ENCODE measurements around the gene DPCD. TPM values are rescaled to one million over a fixed set of nuclear protein-coding genes. Genes with fewer than 3 reads are reported as not detected.

DPCD gene
- total RNA-seq, 5 donors from 2014 or later (not counting 1 experiment from before 2014, with no cell fraction given) = 0.35 to 1.2 (median 0.97) TPM; not detected in 1

DNA sequence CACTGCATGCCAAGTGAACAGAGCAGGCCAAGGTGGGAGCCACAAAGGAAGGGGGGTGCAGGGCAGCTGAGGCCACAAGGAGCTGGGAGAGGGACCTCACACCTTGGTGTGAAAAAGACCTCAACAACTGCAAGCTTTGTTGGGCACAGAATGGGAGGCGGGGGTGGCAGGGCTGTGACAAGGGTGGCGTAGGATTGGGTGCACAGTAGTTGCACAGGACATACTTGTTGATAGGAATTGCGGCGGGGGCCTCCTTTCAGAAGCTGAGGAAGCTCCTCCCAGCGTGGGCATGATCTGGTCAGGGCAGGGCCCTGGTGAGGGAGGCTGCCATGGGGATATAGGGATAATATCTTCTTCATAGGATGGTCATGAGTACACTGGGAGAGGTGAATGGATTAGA lies 25.9 kb upstream of the DPCD start:
- no peak for DNase-seq
- 93% methylated on average over 4 of the region's 5 CpGs for WGBS (ENCODE audit: insufficient coverage)
- CTCF ChIA-PET = no interaction called here
- POLR2A ChIA-PET = no interaction called here
- ATAC-seq (replicated peaks in 1 of 4) = no peak
- Histone ChIP-seq H3K36me3 (ENCODE audit: control insufficient read depth in 2 of 2, extremely low read depth in 1 of 2, insufficient read depth in 1 of 2, low read length in 1 of 2) (no peaks in the 10 kb centered on the region), H3K4me3 (ENCODE audit: control insufficient read depth in 1 of 2, extremely low read depth in 1 of 2, low read length in 1 of 2) (no peak overlapping the region), H3K27me3 (replicated peaks in 1 of 2; ENCODE audit: control insufficient read depth in 2 of 2, extremely low read depth in 1 of 2, insufficient read depth in 2 of 2, low read length in 1 of 2) (peaks cover 7 to 53% of the 10 kb centered on the region in 2 experiments), H3K4me1 (ENCODE audit: control insufficient read depth in 1 of 2, extremely low read depth in 1 of 2, insufficient read depth in 2 of 2, low read length in 2 of 2) (peaks cover 0 to 22% of the 10 kb centered on the region in 2 experiments), H3K9me3 (no peaks in the 10 kb centered on the region), H3K27ac (ENCODE audit: low read length) (no peak overlapping the region)
- Mint-ChIP-seq H3K9me3 (no peaks in the 10 kb centered on the region), H3K4me1 (peaks cover 23 to 31% (median 26%) of the 10 kb centered on the region in 3 donors), H3K27me3 (peaks cover 30 to 38% of the 10 kb centered on the region in 2 donors), H3K4me3 (no peak overlapping the region), H3K36me3 (no peaks in the 10 kb centered on the region), H3K27ac (no peak overlapping the region)

DNA sequence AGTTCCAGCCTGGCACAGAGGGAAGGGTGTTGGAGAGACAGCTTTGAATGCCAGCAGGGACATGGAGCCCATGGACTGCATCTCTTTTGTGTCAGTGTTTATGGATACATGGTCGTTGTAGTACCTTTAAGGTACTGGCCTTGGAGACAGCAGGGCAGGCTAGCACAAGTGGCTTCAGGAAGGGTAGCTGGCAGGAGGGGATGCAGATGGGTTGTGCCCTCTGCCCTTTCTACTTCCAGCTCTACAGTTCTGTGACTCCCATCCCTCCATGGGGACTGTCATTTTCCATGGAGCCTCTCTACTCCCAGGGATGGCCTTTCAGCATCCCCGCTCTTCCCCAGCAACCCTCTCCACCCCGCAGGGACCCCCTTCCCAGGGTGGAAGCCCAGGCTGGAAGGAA lies 25.1 kb upstream of the DPCD start:
- POLR2A ChIA-PET = no interaction called here
- WGBS (ENCODE audit: insufficient coverage) = 0% methylated on average over 1 of the region's 3 CpGs
- Histone ChIP-seq H3K9me3 (no peaks in the 10 kb centered on the region), H3K4me3 (ENCODE audit: control insufficient read depth in 1 of 2, extremely low read depth in 1 of 2, low read length in 1 of 2) (no peak overlapping the region), H3K4me1 (ENCODE audit: control insufficient read depth in 1 of 2, extremely low read depth in 1 of 2, insufficient read depth in 2 of 2, low read length in 2 of 2) (peaks cover 0 to 18% of the 10 kb centered on the region in 2 experiments), H3K36me3 (ENCODE audit: control insufficient read depth in 2 of 2, extremely low read depth in 1 of 2, insufficient read depth in 1 of 2, low read length in 1 of 2) (no peaks in the 10 kb centered on the region), H3K27ac (ENCODE audit: low read length) (no peak overlapping the region), H3K27me3 (replicated peaks in 1 of 2; ENCODE audit: control insufficient read depth in 2 of 2, extremely low read depth in 1 of 2, insufficient read depth in 2 of 2, low read length in 1 of 2) (peaks cover 10 to 59% of the 10 kb centered on the region in 2 experiments)
- ATAC-seq (replicated peaks in 1 of 4) (no peak), DNase-seq (no peak)
- Mint-ChIP-seq H3K9me3 (no peaks in the 10 kb centered on the region), H3K4me1 (peaks cover 15 to 25% (median 19%) of the 10 kb centered on the region in 3 donors), H3K4me3 (no peak overlapping the region), H3K36me3 (no peaks in the 10 kb centered on the region), H3K27me3 (peaks cover 38 to 45% of the 10 kb centered on the region in 2 donors), H3K27ac (no peak overlapping the region)
- CTCF ChIA-PET = no interaction called here

DNA sequence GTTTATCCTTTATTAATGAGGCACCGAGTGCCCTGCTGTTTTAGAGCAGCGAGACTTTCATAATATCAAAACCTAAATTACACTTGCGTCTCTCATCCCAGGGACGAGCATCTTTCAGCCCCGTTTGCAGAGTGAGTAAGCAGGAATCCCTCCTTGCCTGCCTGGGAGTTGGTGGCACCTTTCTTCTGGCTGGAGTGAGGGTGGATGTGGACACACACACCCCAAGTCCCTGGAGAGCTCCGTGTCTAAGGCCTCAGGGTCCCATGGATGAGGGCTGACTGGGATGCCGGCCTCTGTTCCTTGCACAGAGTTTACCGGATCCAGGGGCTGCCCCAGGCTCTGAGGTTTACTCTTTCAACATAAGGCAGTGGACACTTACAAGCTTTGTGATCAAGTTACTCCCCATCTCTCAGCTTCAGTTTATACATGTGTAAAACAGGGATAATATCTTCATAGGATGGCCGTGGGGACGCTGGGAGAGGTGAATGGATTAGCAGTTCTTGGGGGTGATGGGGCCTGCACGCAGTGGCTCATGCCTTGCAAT lies 24.6 kb upstream of the DPCD start:
- peaks cover 0 to 12% of the 10 kb centered on the region in 2 experiments for H3K4me1 ChIP-seq (ENCODE audit: control insufficient read depth in 1 of 2, extremely low read depth in 1 of 2, insufficient read depth in 2 of 2, low read length in 2 of 2)
- 93% methylated on average over 3 of the region's 11 CpGs for WGBS (ENCODE audit: insufficient coverage)
- no peak overlapping the region for H3K4me3 Mint-ChIP-seq
- no peak overlapping the region for H3K27ac Mint-ChIP-seq
- H3K9me3 Mint-ChIP-seq = no peaks in the 10 kb centered on the region
- H3K36me3 ChIP-seq (ENCODE audit: control insufficient read depth in 2 of 2, extremely low read depth in 1 of 2, insufficient read depth in 1 of 2, low read length in 1 of 2) = no peaks in the 10 kb centered on the region
- ChIA-PET CTCF (no interaction called here), POLR2A (no interaction called here)
- no peaks in the 10 kb centered on the region for H3K36me3 Mint-ChIP-seq
- no peaks in the 10 kb centered on the region for H3K9me3 ChIP-seq
- peaks cover 10 to 65% of the 10 kb centered on the region in 2 experiments for H3K27me3 ChIP-seq (replicated peaks in 1 of 2; ENCODE audit: control insufficient read depth in 2 of 2, extremely low read depth in 1 of 2, insufficient read depth in 2 of 2, low read length in 1 of 2)
- no peak overlapping the region for H3K4me3 ChIP-seq (ENCODE audit: control insufficient read depth in 1 of 2, extremely low read depth in 1 of 2, low read length in 1 of 2)
- H3K27ac ChIP-seq (ENCODE audit: low read length) = no peak overlapping the region
- DNase-seq (no peak), ATAC-seq (replicated peaks in 1 of 4) (no peak)
- peaks cover 10 to 19% (median 13%) of the 10 kb centered on the region in 3 donors for H3K4me1 Mint-ChIP-seq
- peaks cover 44 to 50% of the 10 kb centered on the region in 2 donors for H3K27me3 Mint-ChIP-seq

DNA sequence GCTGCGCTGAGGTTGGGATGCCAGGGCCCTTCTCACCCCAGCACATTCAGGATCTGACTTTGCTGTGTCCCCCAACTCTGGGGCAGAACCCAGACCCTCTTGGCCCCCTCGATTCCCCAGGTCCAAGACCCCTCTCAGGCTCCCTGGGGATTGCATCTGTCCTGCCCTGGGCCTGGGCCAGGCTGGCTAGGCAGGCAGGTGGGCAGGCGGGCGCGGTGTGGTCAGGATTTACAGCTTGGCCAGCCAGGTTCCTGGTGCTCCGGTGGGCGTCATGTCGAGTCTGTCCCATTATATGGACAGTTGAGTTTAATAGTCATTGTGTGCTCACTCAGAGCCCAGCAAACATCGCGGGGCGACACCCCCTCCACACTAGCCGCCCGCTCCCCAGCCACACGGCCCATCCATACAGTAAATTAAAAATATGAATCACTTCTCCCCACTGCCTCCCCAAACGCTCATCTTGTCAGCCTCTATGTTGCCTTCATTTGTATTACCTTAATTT lies 23.6 kb upstream of the DPCD start:
- Mint-ChIP-seq H3K4me3 (no peak overlapping the region), H3K4me1 (peaks cover 5 to 15% (median 6%) of the 10 kb centered on the region in 3 donors), H3K9me3 (no peaks in the 10 kb centered on the region), H3K36me3 (no peaks in the 10 kb centered on the region), H3K27me3 (peaks cover 48 to 59% of the 10 kb centered on the region in 2 donors), H3K27ac (no peak overlapping the region)
- no peaks in the 10 kb centered on the region for H3K36me3 ChIP-seq (ENCODE audit: control insufficient read depth in 2 of 2, extremely low read depth in 1 of 2, insufficient read depth in 1 of 2, low read length in 1 of 2)
- 79% methylated on average over 2 of the region's 15 CpGs for WGBS (ENCODE audit: insufficient coverage)
- H3K9me3 ChIP-seq = no peaks in the 10 kb centered on the region
- H3K4me3 ChIP-seq (ENCODE audit: control insufficient read depth in 1 of 2, extremely low read depth in 1 of 2, low read length in 1 of 2) = no peak overlapping the region
- H3K27ac ChIP-seq (ENCODE audit: low read length) = no peak overlapping the region
- POLR2A ChIA-PET = no interaction called here
- H3K27me3 ChIP-seq (replicated peaks in 1 of 2; ENCODE audit: control insufficient read depth in 2 of 2, extremely low read depth in 1 of 2, insufficient read depth in 2 of 2, low read length in 1 of 2) = peaks cover 12 to 75% of the 10 kb centered on the region in 2 experiments
- ATAC-seq (replicated peaks in 1 of 4) (no peak), DNase-seq (peak in 1 of 35 experiments; percentile 16)
- peaks cover 0 to 13% of the 10 kb centered on the region in 2 experiments for H3K4me1 ChIP-seq (ENCODE audit: control insufficient read depth in 1 of 2, extremely low read depth in 1 of 2, insufficient read depth in 2 of 2, low read length in 2 of 2)
- CTCF ChIA-PET = no interaction called here

DNA sequence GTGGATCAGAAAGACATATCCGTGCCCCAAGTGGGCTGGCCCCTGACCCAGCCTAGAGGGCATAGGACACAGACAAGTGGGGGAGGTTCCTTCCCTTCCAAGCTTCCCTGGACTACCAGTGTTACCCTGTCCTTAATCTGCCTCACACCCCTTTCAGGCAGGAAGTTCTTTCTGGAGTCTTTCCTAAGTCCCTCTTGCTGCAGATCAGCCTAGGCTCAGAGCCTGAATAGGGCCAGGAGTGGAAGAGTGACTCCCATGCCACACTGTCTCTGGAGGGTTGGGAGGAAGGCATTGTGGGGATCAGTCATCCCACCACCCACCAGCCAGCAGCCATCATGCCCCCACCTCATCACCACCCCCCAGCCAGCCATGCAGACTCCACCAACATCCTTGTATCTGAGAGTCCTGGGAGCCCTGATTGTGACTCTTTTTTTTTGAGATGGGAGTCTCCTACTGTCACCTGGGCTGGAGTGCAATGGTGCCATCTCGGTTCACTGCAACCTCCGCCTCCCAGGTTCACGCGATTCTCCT lies 22.7 kb upstream of the DPCD start:
- 83% methylated on average over 4 of the region's 5 CpGs for WGBS (ENCODE audit: insufficient coverage)
- Mint-ChIP-seq H3K27ac (no peak overlapping the region), H3K36me3 (no peaks in the 10 kb centered on the region), H3K27me3 (peaks cover 52 to 63% of the 10 kb centered on the region in 2 donors), H3K9me3 (no peaks in the 10 kb centered on the region), H3K4me3 (no peak overlapping the region), H3K4me1 (peaks cover 7 to 17% (median 8%) of the 10 kb centered on the region in 3 donors)
- Histone ChIP-seq H3K4me1 (ENCODE audit: control insufficient read depth in 1 of 2, extremely low read depth in 1 of 2, insufficient read depth in 2 of 2, low read length in 2 of 2) (peaks cover 4 to 21% of the 10 kb centered on the region in 2 experiments), H3K9me3 (no peaks in the 10 kb centered on the region), H3K36me3 (ENCODE audit: control insufficient read depth in 2 of 2, extremely low read depth in 1 of 2, insufficient read depth in 1 of 2, low read length in 1 of 2) (no peaks in the 10 kb centered on the region), H3K27me3 (replicated peaks in 1 of 2; ENCODE audit: control insufficient read depth in 2 of 2, extremely low read depth in 1 of 2, insufficient read depth in 2 of 2, low read length in 1 of 2) (peaks cover 12 to 81% of the 10 kb centered on the region in 2 experiments), H3K27ac (ENCODE audit: low read length) (no peak overlapping the region), H3K4me3 (ENCODE audit: control insufficient read depth in 1 of 2, extremely low read depth in 1 of 2, low read length in 1 of 2) (no peak overlapping the region)
- ChIA-PET POLR2A (no interaction called here), CTCF (no interaction called here)
- no peak for ATAC-seq (replicated peaks in 1 of 4)
- peak in 1 of 35 experiments; percentile 20 for DNase-seq

DNA sequence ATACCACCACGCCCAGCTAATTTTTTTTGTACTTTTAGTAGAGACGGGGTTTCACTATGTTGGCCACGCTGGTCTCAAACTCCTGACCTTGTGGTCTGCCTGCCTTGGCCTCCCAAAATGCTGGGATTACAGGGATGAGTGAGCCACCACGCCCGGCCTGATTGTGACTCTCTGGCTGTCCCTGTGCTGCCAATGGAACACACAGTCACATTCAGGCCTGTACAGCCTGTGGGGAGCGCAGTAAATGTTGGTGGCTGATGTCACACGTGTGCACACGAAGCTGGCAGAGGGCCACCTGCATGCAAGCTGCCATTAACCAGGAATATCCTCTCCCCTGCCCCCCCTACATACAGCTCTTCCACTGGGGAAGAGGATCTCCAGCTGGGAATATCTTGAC lies 22.2 kb upstream of the DPCD start:
- Histone ChIP-seq H3K9me3 (no peaks in the 10 kb centered on the region), H3K27ac (ENCODE audit: low read length) (no peak overlapping the region), H3K27me3 (replicated peaks in 1 of 2; ENCODE audit: control insufficient read depth in 2 of 2, extremely low read depth in 1 of 2, insufficient read depth in 2 of 2, low read length in 1 of 2) (peaks cover 12 to 86% of the 10 kb centered on the region in 2 experiments), H3K4me3 (ENCODE audit: control insufficient read depth in 1 of 2, extremely low read depth in 1 of 2, low read length in 1 of 2) (no peak overlapping the region), H3K36me3 (ENCODE audit: control insufficient read depth in 2 of 2, extremely low read depth in 1 of 2, insufficient read depth in 1 of 2, low read length in 1 of 2) (no peaks in the 10 kb centered on the region), H3K4me1 (ENCODE audit: control insufficient read depth in 1 of 2, extremely low read depth in 1 of 2, insufficient read depth in 2 of 2, low read length in 2 of 2) (peaks cover 7 to 26% of the 10 kb centered on the region in 2 experiments)
- no peak for ATAC-seq (replicated peaks in 1 of 4)
- ChIA-PET POLR2A (no interaction called here), CTCF (no interaction called here)
- peak in 1 of 35 experiments; percentile 9 for DNase-seq
- 91% methylated on average over 5 of the region's 8 CpGs for WGBS (ENCODE audit: insufficient coverage)
- Mint-ChIP-seq H3K27ac (no peak overlapping the region), H3K4me3 (peak overlapping the region in 1 of 3 donors; percentile 16), H3K4me1 (peaks cover 7 to 17% (median 11%) of the 10 kb centered on the region in 3 donors), H3K9me3 (no peaks in the 10 kb centered on the region), H3K27me3 (peaks cover 52 to 63% of the 10 kb centered on the region in 2 donors), H3K36me3 (no peaks in the 10 kb centered on the region)

All from T-cell (primary cell).